NCI-H128 (cell line): ENCODE data around the gene TMCC3.
"Not testable (repeated sequence)": the region's sequence is repeated elsewhere in the genome, so short reads cannot be mapped to it uniquely, and the experiment has no call there.

ENCODE experiments used
- DNase-seq: peaks from one replicate; lab custom pipeline; 2025; ENCODE audit not compliant: unreplicated experiment; lab: John Stamatoyannopoulos, UW

TMCC3 gene

GRCh38 chr12:94636462-94637085 is 13.8 kb downstream of the TMCC3 start:
- DNase-seq = no peak

DNA sequence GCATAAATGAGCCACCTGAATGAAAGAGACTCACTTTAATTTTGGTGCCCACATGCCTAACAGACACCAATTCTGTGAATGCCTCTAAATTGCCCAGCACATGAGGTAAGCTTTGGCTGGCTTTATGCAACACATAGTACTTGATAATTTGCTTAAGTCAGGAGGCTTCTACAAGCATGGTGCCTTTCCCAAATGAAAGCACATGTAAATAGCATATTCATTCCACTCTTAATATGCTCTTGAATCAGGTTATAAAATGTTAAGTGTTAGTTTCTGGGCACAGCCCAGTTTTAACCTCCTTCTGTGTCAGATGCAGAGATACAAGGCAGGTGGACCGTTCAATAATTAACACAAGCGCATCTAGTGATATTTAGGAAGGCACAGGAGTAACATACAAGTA is 15.6 kb downstream of the TMCC3 start:
- no peak for DNase-seq

DNA sequence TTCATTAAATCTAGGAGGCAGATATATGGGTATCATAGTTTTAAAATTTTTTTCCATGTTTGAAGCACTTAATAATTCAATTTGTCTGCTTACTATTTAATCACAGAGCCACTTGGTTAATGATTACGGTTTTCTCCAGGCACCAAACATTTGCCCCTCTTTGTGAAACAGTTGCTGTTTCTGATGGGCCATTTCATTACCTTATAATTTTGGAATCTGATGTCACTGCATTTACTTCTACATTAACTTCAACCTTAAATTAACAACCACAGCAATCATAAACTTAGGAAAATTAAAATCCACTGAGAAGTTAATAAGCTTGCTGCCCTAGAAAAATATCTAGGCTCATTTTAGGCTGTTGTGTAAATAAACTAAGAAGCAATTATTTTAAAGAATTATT is 17.0 kb downstream of the TMCC3 start:
- DNase-seq = no peak

- no peak for DNase-seq
These were observed 19.3 kb downstream of the TMCC3 start for GRCh38 chr12:94631058-94631457.

DNA sequence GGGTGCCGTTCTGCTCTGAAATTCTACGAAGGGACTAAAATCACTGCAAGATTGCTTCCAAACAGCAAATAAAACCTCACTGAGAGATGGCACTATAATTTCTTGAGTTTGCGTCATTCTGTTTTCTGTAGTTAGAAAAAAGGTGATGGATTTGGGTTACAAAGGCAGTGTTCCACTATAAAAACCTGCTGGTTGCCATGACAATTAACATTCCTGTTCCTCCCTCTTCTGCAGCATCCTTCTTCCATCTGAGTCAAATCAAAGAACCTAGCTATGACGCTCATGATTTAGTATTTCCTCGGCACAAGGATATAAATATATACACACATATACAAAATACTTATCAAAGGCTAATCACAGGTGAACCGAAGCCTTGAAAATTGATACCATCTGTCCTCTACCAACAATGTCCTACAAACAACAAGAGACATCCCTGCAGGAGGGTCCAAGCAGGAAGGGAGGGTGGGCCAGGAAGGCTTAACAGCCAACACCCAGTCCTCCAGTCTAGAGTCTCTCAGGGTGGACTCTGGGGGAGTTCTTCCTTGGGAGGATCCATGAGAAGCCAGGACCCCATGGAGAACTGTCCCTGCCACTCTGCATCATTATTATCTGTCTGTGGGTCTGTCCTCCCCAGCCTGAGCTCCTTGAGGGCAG is 21.4 kb downstream of the TMCC3 start:
- DNase-seq = no peak

DNA sequence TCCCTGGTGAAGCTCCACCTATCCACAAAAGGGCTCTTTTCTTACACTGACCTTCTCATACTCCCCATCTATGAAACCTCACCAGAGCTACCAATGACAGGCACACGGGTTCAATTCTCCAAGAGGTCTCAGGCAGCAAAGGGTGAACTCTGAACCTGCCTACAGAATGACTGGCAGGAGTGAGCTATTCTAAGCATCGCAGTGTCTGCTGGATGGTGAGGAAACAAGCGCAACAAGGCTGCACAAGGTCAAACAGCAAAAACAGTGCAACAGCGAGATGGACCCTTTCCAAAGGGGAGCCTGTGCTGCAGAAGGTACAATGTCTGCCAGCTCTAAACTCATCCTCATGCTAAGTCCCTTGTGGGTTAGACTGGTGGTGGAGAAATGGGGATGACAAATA is 22.0 kb downstream of the TMCC3 start:
- no peak for DNase-seq

- no peak for DNase-seq
These were observed 24.8 kb downstream of the TMCC3 start for GRCh38 chr12:94625531-94625930.

DNA sequence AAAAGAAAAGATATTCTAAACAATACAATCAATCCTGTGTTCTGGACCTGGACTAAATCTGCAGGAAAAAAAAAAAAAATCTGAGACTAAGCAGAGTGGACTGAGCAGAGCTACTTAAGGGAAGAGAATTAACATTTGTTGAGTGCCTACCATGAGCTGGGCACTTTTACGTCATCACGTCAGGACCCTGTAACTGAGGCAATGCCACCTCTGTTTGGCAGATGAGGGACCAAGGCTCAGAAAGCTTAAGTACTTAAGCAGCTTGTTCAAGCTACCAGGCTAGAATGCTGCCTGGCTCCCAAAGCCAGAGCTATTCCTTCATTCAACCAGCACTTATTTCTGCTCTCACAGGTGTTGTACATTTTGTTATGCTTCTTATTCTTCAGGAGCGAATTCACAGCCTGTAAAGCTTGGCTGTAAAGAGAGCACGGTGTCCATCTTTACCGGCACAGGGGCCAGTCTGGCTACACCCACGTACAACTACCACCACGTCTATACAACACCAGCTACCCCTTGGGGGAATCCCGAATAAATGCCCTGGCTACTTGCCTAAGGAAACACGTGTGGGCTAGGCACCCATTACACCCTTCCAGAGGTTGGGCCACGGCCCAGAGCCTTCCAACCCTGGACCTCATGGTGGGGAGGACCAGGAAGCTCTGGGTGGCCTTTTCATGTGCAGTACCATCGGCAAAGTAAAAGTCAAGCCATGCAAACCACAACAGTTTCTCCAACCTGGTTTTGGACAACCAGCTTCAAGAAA is 27.0 kb downstream of the TMCC3 start:
- DNase-seq = no peak

DNA sequence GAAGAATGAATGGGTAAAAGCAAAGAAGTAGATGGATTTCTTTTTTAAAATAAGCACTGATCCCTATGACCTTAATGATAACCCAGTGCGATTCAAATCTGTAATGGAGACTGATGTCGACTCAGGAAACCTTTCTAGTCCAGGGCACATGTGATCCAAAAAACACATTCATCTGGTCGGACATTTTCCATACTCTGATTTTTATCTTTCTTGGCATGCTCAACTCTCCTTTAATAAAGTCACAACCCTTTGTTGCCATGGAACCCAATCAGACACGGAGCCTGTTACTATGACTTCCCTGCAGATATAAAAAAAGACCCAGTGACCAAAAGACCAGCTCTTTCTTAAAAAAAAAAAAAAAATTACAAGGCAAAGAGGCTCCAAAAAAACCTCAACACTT is 27.9 kb downstream of the TMCC3 start:
- DNase-seq = no peak

GRCh38 chr12:94621662-94622359 is 28.5 kb downstream of the TMCC3 start:
- DNase-seq = no peak

DNA sequence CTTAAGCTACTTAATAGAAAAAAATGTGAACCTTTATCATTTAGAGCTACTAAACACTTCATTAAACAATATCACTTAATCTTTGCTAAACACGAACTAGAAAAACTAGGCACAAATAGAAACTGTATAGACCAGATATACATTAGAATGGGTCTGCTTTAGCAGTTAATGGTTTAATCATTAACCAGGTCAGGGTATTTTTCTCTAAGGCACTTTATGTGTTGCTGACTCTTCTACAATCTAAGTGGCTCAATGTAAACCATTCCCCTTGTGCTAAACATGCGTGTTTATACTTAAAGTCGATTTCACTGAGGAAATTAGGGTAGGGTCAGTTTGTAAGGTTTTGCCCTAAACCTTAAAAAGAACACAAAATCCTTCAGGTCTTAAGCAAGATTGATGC is 29.7 kb downstream of the TMCC3 start:
- DNase-seq = no peak

- DNase-seq = no peak
These were observed 31.2 kb downstream of the TMCC3 start for GRCh38 chr12:94618995-94619695.

GRCh38 chr12:94617101-94617500 is 33.3 kb downstream of the TMCC3 start:
- no peak for DNase-seq

DNA sequence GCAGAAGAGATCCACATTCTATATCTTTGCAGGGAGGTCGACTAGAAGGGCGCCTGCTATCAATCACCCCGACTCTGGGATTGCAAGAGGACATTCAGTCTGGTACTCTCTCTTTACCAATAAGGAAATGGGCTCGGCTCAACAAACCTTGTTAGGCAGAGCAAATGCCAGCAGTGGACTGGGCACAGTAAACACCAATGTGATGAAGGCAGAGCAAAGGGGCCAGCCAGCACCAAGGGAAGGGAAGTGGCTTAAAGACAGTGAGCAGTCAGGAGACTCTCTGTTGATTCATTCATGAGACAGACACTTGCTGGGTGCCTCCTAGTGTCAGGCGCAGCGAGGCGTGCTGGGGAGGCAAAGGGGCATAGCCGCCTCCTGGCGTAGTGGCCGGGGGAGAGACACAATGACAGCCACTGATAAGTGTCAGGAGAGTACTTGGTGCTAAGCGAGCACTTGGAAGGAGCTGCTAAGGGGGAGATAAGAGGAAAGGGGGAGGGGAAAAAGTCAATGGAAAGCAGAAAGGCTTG is 34.1 kb downstream of the TMCC3 start:
- no peak for DNase-seq

GRCh38 chr12:94615260-94616181 is 34.8 kb downstream of the TMCC3 start:
- DNase-seq = no peak

DNA sequence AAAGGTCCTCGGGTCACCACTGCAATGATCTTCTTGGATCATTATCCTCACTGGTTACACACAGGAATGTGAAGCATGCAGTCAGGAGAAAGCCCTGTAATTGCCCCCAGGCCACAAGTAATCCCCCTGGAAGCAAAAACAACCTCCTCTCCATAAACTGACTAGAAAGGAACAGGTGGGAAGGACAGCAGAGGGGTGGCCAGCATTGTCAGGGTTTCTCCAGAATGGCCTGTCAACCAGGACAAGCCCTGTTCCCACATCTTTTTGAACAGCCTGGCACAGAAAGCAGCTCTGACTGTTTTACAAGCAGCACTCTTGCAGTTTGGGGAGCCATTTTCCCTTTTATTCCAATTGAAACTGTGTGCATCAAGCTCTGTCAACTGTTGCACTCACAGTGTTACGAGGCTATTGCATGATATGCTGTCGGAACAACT is 36.1 kb downstream of the TMCC3 start:
- no peak for DNase-seq

DNA sequence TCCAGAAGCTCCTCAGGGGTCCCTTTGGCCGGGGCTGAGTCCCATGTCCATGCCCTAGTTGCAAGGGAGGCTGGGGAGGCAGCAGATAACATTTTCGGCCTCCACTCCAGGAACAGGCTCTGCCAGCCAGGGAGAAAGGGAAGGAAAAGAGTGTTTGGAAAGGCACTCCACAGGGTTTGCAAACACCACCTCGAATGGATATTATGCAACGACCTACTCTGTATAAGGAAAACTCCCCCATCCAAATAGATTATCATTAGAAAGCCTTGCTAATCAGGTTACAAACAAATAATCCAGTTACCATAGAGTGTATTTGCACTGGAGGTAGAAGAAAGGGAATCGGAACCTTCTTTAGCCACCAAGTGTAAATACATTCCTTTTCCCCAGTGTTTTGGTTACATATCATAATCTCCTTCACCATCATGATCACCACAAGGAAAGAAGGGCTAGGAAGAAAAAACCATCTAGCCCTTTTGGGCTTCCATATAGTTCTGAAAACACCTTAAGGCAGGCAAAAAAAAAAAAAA is 40.4 kb downstream of the TMCC3 start:
- DNase-seq = no peak

GRCh38 chr12:94606810-94607209 is 43.5 kb downstream of the TMCC3 start:
- not testable (repeated sequence) for DNase-seq

- DNase-seq = no peak
These were observed 46.0 kb downstream of the TMCC3 start for GRCh38 chr12:94604366-94604698.
